ENCODE results near the gene PPOX.
A peak's percentile ranks its signal among the peaks of the same experiment; 100 is the strongest.

The PPOX gene

GRCh38 chr1:161165742-161166668 lies at the start of gene PPOX:
PPOX (plus strand) TSS chr1:161166426; CDS start chr1:161166848, 422 bp downstream.
- FAIRE-seq (peak; percentile 5), DNase-seq (ENCODE audit: low spot score) (peak; percentile 93)

DNA sequence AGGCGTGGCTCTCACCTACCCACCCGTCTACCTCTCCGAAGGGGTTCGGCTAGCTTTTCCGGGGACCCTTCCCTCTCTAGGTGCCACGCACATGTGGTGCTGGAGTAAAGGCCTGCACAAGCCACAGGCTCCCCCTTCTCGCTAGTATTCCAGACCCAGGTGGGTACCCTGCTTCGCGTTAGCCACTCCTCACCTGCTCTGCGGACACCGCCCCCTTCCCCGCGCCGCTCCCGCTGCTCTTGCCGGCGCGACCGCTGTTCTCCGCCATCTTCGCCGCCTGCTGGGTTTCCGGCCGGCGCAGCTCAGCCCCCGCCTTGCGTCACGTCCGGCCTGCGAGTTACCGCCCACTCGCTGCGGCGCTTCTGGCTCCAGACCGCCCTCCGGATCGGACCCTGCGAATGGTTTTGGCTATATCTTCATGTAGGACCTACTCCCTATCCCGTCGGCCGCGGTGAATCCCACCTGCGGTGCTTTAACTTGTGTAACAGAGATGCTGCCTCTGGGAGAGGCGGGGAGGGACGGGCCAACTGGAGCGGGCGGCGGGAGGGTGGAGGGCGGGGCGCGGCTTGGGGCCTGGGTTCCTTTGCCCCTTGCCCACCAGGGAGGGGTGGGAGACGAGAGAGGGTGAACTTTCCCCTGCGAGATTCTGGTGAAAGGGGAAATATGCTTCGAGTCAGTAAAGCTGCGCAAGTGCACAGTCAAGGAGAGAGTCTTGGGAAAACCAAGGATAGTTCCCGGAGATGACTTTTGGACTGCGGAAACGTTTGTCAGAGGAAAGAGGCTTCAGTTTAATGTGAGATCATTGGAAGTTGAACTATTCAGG lies 48.3 kb upstream of the PPOX start, which contains the start of the genes NIT1 and PFDN2:
TSS of gene NIT1 (plus strand) at position 347 of the 823 bp plus-strand sequence. CDS start at position 419, 72 bp downstream.
TSS of gene PFDN2 (minus strand) at position 279 of the 823 bp plus-strand sequence. CDS start at position 268, 11 bp downstream.
- peak; percentile 91 for DNase-seq (ENCODE audit: low spot score)
- peak; percentile 84 for FAIRE-seq

DNA sequence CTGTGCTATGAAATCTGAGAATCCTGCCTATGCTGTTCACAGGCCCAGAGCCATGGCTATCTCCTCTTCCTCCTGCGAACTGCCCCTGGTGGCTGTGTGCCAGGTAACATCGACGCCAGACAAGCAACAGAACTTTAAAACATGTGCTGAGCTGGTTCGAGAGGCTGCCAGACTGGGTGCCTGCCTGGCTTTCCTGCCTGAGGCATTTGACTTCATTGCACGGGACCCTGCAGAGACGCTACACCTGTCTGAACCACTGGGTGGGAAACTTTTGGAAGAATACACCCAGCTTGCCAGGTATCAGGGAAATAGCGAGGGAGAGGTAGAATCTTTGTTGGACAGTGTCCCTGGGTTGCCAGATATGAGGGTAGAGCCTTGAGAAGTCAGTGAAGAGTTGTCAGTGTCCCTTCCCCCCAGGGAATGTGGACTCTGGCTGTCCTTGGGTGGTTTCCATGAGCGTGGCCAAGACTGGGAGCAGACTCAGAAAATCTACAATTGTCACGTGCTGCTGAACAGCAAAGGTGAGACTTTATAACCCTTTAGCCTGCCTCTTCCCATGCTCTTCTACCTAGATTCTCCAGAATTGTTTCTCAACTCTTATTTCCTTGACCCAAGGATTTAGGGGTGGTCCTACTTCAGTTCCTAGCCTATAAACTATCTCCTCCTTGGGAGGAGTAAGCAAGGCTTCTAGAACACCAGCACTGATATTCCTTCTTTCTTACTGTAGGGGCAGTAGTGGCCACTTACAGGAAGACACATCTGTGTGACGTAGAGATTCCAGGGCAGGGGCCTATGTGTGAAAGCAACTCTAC lies 46.9 kb upstream of the PPOX start:
- peak; percentile 56 for DNase-seq (ENCODE audit: low spot score)
- FAIRE-seq = no peak

DNA sequence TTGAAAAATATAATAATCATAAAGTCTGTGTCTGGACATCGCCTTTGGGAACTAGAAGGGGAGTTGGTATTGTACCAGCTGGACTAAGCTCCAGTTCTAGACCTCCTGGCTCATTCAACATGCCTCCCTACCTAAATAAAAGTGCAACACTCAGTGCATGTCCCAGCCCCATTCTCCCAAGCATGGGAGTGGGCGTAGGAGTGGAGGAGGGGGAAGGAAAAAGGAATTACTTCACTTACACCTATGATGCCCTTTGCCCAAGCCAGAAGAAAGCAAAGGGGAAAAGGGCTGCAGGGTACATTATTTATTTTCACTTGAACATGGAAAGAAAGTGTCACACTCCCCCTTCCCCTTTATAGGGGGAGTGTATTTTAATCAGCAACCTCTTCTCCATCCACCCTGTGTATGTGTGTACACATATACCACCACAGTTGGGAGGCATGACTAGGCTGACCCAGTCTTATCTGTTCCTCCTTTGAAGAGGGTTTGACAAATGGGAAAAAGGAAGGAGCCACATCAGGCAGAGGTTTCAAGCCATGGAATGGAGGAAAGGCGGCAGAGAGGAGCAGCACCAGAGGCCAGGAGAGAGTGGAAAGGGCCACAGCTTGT lies 45.1 kb upstream of the PPOX start:
- no peak for FAIRE-seq
- no peak for DNase-seq (ENCODE audit: low spot score)

- FAIRE-seq (no peak), DNase-seq (ENCODE audit: low spot score) (no peak)
These were observed 44.4 kb upstream of the PPOX start for GRCh38 chr1:161121834-161122233.

DNA sequence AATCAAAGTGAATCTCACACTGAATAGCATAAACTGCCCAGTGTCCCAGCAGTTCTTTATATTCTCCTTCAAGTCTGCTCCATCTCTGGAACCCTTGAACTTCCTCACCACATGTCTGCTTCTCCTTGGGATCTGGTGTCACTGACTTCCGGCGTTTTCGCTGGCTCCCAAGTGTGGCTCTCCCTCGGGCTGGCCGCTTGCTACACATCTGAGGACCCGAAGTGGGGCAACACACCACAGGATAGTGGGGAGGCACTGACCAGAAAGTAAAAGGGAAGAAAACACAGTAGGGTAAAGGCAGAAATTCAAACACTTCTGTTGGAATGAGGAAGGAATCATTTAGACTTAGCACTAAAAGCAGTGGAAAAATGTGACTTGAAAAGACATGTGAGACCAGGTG lies 43.3 kb upstream of the PPOX start:
- FAIRE-seq (no peak), DNase-seq (ENCODE audit: low spot score) (no peak)

DNA sequence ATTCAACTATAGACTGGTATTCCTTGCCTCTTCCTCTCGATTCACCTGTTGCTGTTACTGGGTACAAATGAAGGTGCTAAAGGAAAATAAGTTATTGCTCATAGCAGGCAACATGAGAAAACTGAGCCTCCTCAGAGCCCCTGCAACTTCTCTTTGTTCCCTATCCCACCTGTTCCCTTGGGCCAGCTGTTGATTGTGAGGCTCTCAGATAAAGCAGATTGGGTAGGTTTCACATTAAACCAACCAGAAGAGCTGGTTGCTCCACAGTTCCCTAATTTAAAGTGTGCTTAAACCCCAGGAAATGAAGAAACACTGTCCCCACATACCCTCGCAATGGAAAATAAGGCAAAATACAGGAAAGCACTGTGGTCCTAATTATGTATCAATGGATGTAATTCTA lies 38.6 kb upstream of the PPOX start:
- FAIRE-seq (no peak), DNase-seq (ENCODE audit: low spot score) (no peak)

DNA sequence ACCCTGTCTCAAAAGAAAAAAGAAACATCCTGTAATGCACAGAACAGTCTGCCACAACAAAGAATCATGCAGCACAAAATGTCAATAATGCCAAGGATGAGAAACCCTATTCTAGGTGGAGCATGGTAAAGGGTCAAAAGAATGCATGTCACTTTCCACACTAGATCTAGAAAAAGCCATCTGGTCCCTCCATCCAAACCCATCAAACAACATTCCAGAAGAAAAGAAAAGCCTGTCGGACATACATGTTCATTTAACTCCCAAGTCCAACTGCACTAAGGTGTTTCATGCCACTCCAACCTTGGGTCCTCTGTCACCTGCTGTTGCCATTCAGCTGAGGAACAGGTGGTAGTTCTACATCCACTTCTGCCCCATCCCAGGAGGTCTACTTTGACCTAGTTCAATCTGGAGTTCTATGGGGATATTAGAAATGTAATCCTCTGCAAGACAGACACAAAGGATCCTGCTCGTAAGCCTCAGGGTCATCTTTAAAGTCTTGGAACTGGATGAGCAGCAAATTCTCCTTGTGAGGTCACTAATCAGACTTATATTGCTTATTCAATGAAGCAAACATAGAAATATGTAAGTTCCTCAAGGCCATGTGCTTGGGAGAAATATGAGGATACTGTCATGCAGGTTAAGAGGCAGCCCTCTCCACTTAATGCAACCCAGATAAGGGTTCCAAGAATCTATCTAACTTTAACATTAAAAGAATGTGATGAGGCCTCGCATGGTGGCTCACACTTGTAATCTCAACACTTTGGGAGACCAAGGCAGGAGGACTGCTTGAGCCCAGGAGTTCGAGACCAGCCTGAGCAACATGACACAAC lies 37.4 kb upstream of the PPOX start:
- FAIRE-seq (no peak), DNase-seq (ENCODE audit: low spot score) (no peak)

- FAIRE-seq (no peak), DNase-seq (ENCODE audit: low spot score) (no peak)
These were observed 36.0 kb upstream of the PPOX start for GRCh38 chr1:161130266-161130665.

GRCh38 chr1:161131523-161132409 lies 34.5 kb upstream of the PPOX start:
- FAIRE-seq (no peak), DNase-seq (ENCODE audit: low spot score) (no peak)

DNA sequence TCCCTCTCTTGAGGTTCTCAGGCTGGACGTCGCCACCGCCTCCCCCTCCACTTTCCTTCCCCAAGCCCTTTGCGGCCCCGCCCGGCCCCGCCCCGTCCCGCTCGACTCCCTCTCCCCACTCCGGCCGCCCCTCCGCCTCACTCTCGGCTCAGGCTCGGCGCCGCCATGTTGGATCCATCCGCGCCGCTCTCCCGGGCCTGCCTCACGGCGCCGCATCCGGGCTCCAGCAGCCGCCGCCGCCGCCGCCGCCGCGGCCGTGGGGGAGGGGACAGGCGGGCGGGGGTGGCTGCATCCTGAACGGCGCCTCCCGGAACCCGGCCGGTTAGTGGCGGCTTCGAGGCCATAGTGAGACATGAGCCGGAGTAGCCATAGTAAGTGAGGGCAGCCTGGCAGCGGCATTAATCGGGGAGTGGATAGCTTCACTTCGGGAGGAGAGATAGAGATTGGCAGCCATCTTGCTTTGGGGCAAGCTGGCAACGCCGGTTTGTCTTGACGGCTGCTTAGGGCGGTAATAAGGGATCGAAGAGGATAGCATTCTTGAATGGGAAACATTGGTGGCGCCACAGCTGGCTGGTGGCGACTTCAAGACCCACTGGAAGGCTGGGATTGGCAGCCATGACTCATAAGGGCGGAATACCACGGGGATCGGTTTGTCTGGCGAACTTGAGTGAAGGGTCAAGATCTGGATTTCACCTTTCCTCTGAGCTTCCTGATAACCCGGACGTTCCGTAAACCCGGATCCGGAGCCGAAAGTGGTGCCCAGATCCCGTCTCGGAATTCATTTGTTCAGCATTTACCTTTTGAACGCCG lies 33.6 kb upstream of the PPOX start, which contains the start of gene DEDD:
TSS of gene DEDD (minus strand) at position 258 of the 810 bp plus-strand sequence. CDS start 8,205 bp downstream, outside the sequence.
- no peak for FAIRE-seq

DNA sequence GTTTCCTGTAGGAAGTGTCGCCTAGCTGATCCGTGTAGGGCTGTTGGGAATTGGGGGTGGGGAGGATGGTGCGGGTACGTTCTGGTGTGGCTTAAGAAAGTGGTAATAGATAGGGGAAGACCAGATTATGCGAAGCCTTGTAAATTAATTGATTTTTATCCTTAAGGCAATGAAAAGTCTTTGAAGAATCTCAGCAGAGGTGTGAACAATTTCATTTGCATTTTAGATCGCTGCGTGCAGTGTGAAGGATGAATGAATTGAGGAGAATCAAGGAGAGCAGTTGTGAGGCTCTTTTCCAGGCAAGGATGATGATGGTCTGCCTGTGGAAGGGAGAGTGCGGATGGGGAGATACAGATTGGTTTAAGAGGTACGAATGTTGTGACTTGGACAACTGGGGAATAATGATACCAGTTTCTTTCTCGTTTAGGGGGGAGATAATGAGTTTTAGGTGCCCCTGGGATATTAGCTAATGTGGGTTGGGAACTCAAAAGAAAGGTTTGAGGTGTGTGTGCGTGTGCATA lies 32.9 kb upstream of the PPOX start:
- DNase-seq (ENCODE audit: low spot score) = no peak
- FAIRE-seq = no peak

More for the DNA sequence above, 33.6 kb upstream of the PPOX start, which contains the start of gene DEDD:
- DNase-seq (ENCODE audit: low spot score) = peak; percentile 91

DNA sequence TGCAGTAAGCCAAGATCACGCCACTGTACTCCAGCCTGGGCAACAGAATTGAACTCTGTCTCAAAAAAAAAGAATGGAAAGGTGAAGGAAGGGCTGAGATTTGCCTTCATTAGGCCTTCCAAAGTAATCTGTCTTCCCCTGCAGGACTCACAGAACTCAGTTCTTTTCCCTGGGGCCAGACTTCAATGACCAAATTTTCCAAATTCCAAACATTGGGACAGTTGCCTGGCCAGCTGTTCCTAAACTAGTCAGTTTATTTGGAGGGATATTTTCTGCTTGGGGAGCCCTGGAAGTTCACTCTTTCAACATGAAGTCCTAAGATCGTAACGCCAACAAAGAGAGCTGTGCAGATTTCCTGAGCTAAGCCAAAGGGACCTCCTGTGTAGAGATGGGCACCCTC lies 28.3 kb upstream of the PPOX start:
- no peak for FAIRE-seq

GRCh38 chr1:161138431-161138830 lies 27.8 kb upstream of the PPOX start:
- DNase-seq (ENCODE audit: low spot score) (no peak), FAIRE-seq (no peak)

More for the DNA sequence above, 28.3 kb upstream of the PPOX start:
- DNase-seq (ENCODE audit: low spot score) = no peak

GRCh38 chr1:161139766-161140165 lies 26.5 kb upstream of the PPOX start:
- FAIRE-seq = no peak
- DNase-seq (ENCODE audit: low spot score) = peak; percentile 36

DNA sequence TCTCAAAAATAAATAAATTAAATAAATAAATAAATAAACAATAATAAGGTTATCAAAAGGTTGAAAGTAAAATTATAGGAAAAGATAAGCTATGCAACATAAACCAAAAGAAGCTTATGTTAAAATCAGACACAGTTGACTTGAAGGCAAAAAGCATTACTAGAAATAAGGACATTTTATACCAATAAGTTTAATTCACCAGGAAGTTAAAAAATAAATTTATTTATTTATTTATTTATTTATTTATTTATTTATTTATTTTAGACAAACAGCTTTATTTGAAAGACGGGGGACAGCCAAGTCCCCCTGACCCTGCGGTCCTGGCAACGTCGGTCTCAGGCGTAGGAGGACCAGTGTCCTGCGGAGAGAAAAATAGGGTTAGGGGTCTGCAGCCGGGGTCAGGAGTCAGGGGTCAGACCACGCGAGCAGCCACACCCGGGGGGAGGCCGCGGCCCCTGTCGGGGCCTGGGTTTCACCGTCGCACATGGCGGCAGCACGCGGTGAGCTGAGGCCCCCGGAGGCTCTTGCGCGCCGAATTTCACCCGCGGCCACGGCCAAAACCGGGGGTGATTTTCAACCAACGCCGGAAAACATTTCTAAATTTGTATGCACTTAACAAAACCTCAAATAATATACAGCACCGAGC lies 25.3 kb upstream of the PPOX start:
- DNase-seq (ENCODE audit: low spot score) (no peak), FAIRE-seq (no peak)

DNA sequence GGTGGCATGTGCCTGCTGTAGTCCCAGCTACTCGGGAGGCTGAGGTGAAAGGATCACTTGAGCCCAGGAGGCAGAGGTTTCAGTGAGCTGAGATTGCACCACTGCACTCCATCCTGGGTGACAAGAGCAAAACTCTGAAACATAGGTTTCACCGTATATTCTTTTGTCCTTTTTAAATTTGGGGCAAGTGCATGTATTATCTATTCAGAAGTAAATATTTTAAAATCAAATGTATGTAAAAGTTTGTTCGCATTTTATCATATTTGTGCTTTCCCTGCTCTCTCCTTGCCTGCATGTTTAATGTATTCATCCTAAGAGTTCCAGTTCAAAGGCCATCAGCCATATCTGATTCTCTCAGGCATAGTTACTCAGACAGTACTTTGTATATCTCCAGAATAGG lies 20.4 kb upstream of the PPOX start:
- DNase-seq (ENCODE audit: low spot score) = no peak
- FAIRE-seq = no peak

Data from urothelium cell line (cell line).